Right atrium auricular region (tissue), 2 donors: ENCODE results near the gene FCHSD2. TPM values are rescaled to one million over a fixed set of nuclear protein-coding genes. Genes with fewer than 3 reads are reported as not detected.

Experiments used
- DNase-seq: peaks from one replicate; pipeline ENCODE4 v3.0.0-alpha.2; 2019; ENCODE audit warnings: low spot score
- H3K27ac ChIP-seq, 2 donors: fragments of 200-600 bp; sonication (generic); 1 replicate in 1 of 2; 2 replicates in 1 of 2; pipeline ENCODE4 v1.5.1; 2016 to 2019
- H3K27me3 ChIP-seq, 2 donors: fragments of 200-600 bp; sonication (generic); one replicate each; pipeline versions ENCODE4 v1.5.1 to v1.6.0; 2017 to 2019
- H3K36me3 ChIP-seq: fragments of 200-600 bp; sonication (generic); one replicate; pipeline ENCODE4 v1.5.1; 2016
- H3K4me1 ChIP-seq, 2 donors: fragments of 200-600 bp; sonication (generic); one replicate each; pipeline versions ENCODE4 v1.5.1 to v1.6.0; 2017 to 2019
- H3K4me3 ChIP-seq, 2 donors: fragments of 200-600 bp; sonication (generic); 1 replicate in 1 of 2; 2 replicates in 1 of 2; pipeline ENCODE4 v1.5.1; 2017 to 2019; ENCODE audit warnings: mild to moderate bottlenecking in 1 of 2, moderate library complexity in 1 of 2
- H3K9me3 ChIP-seq, 2 donors: fragments of 200-600 bp; sonication (generic); one replicate each; pipeline ENCODE4 v1.5.1; 2019
- CTCF ChIP-seq, 2 donors: fragments of 200-600 bp; sonication (generic); IDR thresholded peaks; one replicate each; pipeline ENCODE4 v1.5.1; 2019; ENCODE audit warnings: antibody characterized with exemption in 2 of 2
- total RNA-seq, 2 donors: library from RNA; depleted of rRNA; stranded (reverse); fragments of >200 nt; gene quantifications; one replicate each; pipeline ENCODE4 v1.1.0, GENCODE V29; 2016

The FCHSD2 gene
- total RNA-seq, 2 donors from 2014 or later: 23.9 to 24.0 TPM

GRCh38 chr11:73187854-73188253 is 45.7 kb upstream of the FCHSD2 start:
- H3K9me3 ChIP-seq: no peaks in the 10 kb centered on the region
- TF ChIP-seq CTCF (IDR thresholded peaks at IDR 0.05): no peak
- DNase-seq: no peak
- peak overlapping the region in 1 of 2 donors; percentile 15 for H3K27ac ChIP-seq
- H3K27me3 ChIP-seq: no peaks in the 10 kb centered on the region
- no peak overlapping the region for H3K4me3 ChIP-seq
- H3K36me3 ChIP-seq: no peaks in the 10 kb centered on the region
- H3K4me1 ChIP-seq: peaks cover 0 to 39% of the 10 kb centered on the region in 2 donors

GRCh38 chr11:73186886-73187285 is 44.8 kb upstream of the FCHSD2 start:
- no peaks in the 10 kb centered on the region for H3K36me3 ChIP-seq
- no peak for DNase-seq
- no peaks in the 10 kb centered on the region for H3K9me3 ChIP-seq
- TF ChIP-seq CTCF (IDR thresholded peaks at IDR 0.05): no peak
- no peaks in the 10 kb centered on the region for H3K27me3 ChIP-seq
- H3K4me1 ChIP-seq: peaks cover 0 to 40% of the 10 kb centered on the region in 2 donors
- no peak overlapping the region for H3K4me3 ChIP-seq
- H3K27ac ChIP-seq: no peak overlapping the region

- Histone ChIP-seq H3K9me3 (no peaks in the 10 kb centered on the region), H3K4me1 (peaks cover 0 to 40% of the 10 kb centered on the region in 2 donors), H3K27me3 (no peaks in the 10 kb centered on the region), H3K4me3 (no peak overlapping the region), H3K36me3 (no peaks in the 10 kb centered on the region), H3K27ac (no peak overlapping the region)
- no peak for TF ChIP-seq CTCF (IDR thresholded peaks at IDR 0.05)
- no peak for DNase-seq
These were observed 44.3 kb upstream of the FCHSD2 start for GRCh38 chr11:73186294-73186850.

GRCh38 chr11:73185680-73186293 is 43.7 kb upstream of the FCHSD2 start:
- DNase-seq: no peak
- Histone ChIP-seq H3K27ac (no peak overlapping the region), H3K27me3 (no peaks in the 10 kb centered on the region), H3K36me3 (no peaks in the 10 kb centered on the region), H3K4me1 (peaks cover 0 to 40% of the 10 kb centered on the region in 2 donors), H3K9me3 (no peaks in the 10 kb centered on the region), H3K4me3 (no peak overlapping the region)
- no peak for TF ChIP-seq CTCF (IDR thresholded peaks at IDR 0.05)

- peak; percentile 77 to 91 for TF ChIP-seq CTCF (IDR thresholded peaks at IDR 0.05)
- peak; percentile 77 for DNase-seq
- no peak overlapping the region for H3K4me3 ChIP-seq
- H3K4me1 ChIP-seq: peaks cover 0 to 40% of the 10 kb centered on the region in 2 donors
- H3K9me3 ChIP-seq: no peaks in the 10 kb centered on the region
- H3K36me3 ChIP-seq: no peaks in the 10 kb centered on the region
- no peak overlapping the region for H3K27ac ChIP-seq
- H3K27me3 ChIP-seq: no peaks in the 10 kb centered on the region
These were observed 43.0 kb upstream of the FCHSD2 start for GRCh38 chr11:73184953-73185671.
